Measurements from ENCODE around the gene ADGRB3.

ADGRB3 gene

DNA sequence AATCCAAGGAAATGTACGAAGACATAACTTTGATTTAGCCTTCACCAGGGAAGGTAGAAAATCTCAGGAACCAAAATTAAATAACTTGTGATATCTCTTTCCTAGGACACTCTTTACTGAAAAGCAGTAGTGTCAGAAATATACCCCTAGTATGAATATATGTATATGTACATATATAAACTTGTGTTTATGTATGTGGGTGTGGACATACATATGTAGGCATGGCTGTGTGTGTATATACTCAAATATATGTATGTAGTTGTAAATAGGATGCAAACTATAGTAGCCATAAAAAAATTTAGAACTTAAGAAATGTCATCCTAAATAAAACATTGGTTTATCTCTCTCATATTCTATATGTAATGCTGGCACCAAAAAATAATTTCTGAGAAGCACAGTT is 500.8 kb downstream of the ADGRB3 start:
- no peak for DNase-seq (ENCODE audit: low spot score)

DNA sequence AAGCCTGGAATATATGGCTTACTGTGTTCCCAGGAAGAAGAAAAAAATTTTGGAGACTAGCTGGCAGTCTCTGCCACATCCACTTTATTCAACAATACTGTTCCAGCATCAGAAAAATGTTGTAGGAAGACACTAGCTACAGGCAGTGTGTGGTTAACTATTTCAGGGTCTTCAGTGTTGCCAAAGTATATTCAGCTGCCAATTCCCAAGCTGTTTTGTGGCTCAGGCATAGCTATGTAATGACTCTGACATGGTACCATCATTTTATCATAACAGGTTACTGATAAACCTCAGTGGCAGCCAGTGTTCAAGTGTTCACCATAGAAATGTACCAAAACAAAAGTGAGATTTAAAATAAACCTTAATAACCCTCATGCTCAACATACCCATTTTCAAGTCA is 503.1 kb downstream of the ADGRB3 start:
- DNase-seq (ENCODE audit: low spot score), result no peak

DNA sequence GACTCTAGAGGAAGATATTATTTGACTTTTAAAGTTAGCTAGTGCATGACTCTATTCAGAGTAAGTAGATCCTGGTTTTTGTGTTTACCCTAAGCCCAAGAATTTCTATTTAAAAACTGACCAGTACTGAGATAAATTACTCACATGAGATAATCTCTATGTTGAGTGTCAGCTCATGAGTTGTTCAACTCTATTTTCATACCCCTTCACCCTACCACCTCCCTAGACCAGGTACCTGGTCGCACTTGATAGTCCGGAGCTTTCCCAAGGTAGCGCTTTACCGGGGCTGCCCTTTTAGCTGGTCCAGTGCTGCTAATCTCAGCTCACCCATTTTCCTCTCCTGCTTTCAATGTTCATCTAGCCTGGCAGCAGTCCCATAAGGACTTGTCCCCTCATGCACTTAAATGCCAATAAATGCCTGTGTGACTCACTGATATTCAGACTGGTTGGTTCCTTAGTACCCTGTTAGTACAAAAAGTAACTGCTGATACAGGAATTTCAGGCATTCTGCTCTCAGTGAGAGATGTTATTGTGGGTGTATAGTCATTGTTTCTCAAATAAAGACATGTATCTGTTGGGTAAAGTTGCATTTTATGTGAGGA is 503.9 kb downstream of the ADGRB3 start:
- DNase-seq (ENCODE audit: low spot score), result no peak

DNA sequence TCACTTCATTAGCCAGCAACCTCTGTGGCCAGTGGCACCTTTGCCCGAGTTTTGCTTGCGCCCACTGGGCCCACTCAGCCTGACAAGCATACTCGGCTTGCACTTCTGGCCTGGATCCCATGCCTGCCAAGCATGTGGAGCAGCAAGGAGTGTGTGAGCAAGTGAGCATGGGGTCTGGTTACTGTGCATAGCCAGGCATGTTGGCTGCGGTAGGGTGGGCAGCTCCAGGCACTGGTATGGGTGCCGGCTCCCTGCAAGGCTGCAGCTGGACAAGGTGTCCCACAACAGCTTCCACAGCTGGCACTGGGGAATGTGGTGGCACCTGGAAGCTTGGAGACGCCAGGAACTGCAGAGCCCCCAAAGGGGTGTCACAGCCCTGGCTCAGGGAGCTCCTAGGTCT is 510.0 kb downstream of the ADGRB3 start:
- no peak for DNase-seq (ENCODE audit: low spot score)

DNA sequence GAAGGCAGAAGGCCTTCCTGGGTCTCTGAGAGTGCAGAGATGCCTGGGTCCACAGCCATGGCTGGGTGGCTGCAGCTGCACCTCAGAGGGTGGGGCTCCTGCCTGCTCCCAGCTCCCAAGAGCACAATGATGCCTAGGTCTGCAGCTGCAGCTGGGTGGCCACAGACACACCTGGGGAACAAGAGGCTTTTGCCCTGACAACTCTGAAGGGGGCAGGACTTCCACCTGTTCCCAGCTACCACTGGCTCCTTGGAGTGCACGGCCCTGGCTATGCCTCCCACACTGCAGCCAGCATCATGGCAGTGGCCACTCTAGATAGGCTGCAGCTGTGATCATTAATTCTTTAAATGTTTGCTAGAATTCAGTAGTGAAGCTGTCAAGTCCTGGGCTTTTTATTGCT is 511.3 kb downstream of the ADGRB3 start:
- no peak for DNase-seq (ENCODE audit: low spot score)

DNA sequence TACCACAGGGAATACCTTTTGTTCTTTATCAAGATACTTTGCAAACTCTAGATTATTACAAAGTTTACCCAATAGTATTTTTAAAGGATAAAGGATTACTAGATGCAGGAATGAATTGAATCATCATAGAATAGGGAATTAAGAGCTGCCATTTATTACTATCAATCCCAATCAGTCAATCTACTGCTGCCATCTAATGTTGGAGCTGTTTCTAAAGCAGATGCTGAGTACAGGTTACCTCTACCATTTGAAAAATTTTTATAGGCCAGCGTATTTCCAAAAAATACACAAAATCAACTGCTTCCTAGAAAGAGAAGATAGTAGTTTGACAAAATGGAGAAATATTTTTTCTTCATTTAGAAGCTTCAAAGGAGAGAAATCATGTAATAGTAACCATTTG is 520.4 kb downstream of the ADGRB3 start:
- no peak for DNase-seq (ENCODE audit: low spot score)

DNA sequence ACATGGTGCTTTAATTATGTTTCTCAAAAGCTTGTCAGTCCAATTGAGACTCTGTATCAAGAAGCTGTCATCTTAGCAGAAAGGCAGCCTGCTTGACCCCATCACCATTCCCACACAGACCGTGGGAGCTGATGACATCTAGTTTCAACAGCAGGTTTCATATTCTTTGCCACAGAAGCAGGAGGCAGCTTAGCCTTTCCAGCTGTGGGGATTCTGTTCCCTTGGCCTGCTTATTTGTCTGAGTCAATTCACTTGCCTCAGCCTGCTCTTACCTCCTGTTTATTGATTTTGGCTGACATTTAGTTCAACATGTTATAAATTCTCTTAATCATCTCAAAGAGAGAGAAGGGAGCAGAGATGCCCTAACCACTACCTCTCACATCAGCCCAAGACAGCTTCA is 527.7 kb downstream of the ADGRB3 start:
- no peak for DNase-seq (ENCODE audit: low spot score)

DNA sequence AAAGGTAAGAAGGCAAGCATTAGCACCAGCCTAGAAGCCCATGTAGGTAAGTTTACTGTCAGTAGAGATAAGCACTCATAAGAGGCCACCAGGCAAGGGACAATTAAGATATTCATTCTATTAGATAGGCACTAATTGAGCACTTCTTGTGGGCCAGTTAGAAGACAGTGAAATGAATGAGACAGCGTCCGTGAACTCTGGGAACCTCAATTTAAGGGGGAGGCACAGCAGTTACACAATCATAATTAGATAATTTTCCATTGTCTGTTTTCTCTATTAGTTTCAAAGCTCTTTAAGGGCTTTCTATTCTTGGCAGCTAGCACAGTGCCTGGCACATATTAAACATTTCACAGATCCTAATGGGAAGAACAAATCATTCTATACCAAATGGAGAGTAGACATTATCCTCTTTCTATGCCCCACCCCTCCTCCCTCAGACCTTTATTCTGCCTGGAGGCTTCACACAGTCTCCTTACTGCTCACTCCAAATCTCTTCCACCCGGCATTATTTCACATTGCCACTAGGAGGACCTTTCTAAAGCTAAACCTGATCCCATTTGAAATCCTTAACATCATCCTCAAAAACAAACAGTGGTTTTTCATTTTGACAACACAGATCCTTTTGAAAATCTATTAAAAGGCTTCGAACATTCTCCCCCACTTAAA is 529.6 kb downstream of the ADGRB3 start:
- no peak for DNase-seq (ENCODE audit: low spot score)

DNA sequence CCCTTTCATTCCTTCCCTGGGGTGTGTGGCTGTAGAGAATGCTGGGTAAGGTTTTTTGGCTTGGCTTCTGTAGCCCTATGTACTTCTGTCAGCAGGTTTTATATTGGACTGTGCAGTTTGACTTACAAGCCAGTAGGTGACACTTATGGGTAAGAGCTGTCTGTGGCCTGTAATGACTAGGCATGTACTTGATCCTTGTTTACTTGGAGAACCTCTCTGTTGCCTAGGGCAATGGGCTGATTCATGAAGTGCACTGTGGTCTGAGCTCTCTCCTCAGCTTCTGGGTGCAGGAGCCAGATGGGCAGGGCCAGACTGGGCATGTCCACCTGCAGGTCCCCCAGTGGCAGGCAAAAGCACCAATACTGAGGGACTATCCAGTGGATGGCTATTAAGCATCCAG is 544.6 kb downstream of the ADGRB3 start:
- no peak for DNase-seq (ENCODE audit: low spot score)

DNA sequence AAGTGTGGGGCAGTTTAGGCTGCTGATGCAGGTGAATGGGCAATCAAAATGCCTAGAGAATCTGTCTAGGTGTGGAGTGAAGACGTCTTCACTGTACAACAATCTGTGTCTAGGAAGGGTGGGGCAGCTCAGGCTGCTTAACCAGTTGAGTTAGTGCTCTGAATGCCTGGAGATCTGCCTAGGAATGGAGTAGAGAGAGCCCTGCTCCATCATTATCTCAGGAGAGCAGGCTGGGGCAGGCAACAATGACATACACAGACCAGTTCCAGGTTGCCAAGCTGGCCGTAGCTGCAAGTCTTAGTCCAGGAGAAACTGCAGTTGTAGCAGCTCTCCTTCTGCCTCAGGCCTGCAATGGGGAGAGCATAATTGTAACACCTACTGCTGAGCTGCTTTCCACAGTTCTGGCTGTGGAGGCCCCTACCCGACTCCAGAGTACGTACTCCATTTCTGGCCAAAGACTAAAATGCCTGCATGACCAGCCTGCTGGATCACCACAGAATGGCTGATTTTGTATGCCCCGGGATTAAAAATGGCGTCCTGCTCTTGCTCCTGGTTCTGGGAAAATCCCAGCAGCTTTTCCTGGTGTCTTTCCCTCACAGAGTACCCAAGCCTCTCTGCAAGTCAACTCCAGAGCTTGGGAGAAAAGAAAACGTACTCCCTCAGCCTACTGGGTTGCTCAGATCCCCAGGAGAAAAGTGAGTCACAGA is 545.4 kb downstream of the ADGRB3 start:
- DNase-seq (ENCODE audit: low spot score), result no peak

DNA sequence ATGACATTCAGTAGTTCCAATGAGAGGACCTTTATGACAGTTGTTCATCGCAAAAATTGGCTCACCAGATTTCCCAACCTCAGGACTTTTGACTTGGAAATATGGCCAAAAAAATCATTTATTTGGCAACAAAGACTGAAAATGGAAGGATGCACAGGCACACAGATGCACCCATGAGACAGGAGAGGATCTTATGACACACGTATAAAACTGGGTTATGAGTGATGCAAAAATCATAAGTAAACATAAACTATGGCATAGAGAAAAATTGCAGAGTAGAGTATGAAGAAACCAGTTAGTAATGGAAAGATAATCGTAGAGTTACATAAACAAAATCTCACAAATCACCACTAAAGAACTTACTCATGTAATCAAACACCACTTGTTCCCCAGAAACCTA is 546.9 kb downstream of the ADGRB3 start:
- DNase-seq (ENCODE audit: low spot score), result no peak

DNA sequence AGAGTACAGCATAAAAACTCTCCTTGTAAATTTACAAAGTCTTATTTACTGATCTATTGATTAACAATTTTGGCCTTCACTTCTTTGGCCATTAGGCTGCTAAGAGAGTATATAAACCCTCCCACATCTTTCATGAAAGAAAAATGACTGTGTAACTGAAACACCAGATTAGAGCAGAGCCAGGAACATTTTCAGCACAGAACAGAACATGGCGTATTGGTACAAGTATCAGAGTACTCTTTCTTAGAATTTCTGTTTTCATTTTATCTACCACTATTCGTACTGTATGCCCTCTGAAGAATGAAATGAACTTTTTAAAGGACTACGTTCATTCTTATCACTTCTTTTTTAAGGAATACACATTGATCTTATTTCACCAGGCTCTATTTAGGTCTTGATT is 550.2 kb downstream of the ADGRB3 start:
- no peak for DNase-seq (ENCODE audit: low spot score)

DNA sequence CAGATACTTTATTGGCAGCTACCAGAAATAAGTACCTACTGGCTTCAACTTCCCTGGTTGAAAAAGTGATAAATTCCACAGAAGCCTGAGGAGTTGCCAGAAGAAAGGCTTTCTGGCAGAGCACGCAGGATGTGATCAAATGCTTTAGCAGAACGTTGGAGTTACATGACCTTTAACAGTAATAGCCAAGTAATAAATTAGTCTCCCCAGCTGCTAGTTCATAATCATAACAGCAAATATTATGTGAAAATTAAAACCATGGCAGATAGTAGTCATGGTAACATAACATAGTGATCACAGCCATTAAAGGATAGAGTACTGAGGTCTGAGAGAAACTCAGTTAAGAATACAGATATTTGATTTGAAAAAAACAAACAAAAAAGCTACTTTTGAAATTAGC is 567.7 kb downstream of the ADGRB3 start:
- DNase-seq (ENCODE audit: low spot score), result no peak

DNA sequence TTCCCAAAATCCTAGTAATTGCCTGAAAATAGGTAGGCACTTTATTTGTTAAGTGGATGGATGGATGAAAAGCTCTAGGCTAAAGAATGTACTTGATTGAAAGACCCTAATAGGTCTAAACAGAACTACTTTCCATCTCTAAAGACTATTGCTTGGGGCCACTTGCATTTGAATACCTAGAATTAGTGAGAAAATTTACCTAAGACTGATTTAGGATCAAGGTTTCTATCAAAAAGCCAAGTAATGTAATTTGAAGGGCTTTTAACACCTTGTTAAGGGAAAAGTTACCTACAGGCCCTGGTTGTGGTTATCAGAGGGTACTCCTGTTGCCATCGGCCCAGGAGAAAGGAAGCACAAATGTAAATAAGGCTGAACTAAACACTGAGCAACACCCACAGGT is 581.0 kb downstream of the ADGRB3 start:
- no peak for DNase-seq (ENCODE audit: low spot score)

DNA sequence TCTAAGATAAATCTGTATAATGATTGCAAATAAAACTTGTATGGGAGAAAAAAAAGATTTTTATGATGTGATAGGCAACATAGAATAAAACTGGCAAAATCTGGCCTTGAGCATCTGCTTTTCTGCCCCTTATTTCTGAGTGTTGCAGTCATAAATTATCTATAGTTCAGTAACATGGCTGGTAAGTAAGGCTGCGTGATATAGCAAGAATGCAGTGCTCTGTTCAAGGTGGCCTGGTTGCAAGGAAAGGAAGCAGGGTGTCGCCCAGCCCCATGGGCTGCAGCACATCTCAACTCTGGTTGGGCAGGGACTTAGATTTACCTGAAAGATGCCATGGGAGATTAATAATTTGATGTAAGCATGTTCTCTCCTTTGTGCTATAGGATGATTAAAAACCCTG is 582.3 kb downstream of the ADGRB3 start:
- no peak for DNase-seq (ENCODE audit: low spot score)

DNA sequence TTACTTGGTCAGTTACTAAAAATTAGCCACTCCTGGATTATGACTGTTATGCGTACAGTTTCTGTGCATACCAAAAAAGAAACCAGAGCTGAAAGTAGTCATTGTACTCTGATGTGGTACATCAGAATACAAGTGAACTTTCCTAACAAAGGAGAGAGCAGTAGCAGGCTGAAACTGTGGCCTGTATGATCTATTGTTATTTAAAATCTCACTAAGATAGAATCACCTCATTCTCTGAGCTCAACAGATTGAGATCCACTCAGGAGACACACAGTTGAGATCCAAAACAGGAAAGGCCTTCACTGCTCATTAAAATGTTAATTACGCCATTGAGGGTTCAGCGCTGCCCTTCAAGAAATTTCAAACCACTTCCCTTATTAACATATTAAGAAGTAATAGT is 585.3 kb downstream of the ADGRB3 start:
- no peak for DNase-seq (ENCODE audit: low spot score)

DNA sequence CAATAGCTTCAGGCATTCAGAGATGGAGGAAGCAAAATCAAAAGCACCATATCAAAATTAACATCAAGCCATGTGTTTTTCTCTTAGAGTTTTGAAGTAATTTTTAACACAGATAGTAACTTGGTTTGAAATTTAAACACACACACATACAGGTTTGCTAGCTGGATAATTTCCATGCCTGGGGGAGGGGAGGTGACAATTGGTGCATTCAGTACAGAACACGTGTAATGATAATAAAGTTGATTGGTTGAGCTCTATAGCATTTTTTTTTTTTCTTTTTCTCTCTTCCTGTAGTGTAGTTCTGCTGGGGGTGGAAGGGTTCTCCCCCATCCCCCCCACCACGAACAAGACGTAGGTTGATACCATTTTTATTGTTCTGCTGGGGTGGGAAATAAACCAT is 596.9 kb downstream of the ADGRB3 start:
- DNase-seq (ENCODE audit: low spot score), result no peak

DNA sequence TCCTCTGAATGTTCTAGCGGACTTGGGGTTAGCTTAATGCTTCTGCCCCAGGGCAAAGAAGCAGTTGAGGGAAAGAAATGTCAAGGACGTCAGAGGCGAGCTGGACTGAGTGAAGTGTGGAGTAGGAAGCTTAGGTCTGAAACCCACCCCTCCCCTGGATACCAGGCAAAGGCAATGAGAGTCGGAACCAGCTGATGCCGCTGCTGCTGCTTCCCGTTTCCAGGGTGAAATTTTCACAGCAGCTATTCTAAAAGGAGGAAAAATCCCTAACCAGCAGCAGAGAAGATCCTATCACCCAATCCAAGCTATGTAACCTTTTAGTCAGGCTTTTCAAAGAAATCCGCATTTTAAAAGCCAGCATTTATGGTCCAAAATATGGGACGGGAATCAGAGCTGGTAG is 597.4 kb downstream of the ADGRB3 start:
- DNase-seq (ENCODE audit: low spot score), result no peak

DNA sequence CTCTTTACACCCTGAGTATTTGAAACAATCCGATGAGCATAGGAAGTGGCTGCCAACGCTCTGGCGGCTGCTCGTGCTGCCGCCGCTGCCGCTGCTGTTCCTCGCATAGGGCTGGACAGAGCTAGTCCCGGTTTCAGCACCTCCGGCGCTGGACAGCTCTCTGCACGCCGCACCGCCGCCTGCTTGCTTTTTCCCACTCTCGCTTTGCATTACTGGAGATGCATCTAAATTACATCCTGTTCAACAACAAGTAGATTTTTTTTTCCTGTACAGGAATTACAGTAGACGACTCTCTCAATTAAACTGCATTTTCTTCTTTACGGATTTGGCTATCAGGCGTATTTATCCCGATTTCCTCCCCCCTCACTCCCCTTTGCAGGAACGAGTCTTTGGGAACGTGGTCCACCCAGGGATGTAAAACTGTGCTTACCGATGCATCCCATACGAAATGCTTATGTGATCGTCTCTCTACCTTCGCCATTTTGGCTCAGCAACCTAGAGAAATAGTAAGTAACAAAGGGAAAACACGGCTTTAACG is 597.9 kb downstream of the ADGRB3 start:
- peak; percentile 57 for DNase-seq (ENCODE audit: low spot score)

DNA sequence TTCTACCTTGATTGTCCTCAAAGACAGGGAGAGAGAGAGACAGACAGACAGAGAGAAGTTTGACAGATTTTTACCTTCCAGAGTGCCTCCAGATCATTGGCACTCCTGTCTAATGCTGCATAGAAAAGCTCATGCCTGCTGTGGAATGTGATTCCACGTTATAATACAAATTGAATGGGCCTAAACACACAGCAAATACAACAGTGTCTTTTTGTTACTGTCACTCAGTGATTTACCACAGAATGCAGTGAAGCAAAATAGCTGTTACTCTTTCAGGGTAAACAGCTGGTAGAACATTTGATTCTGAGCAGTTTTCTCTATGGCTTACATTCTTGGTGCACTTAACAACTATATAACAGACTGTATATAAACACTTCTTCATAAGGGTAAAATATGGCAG is 603.0 kb downstream of the ADGRB3 start:
- DNase-seq (ENCODE audit: low spot score), result no peak

DNA sequence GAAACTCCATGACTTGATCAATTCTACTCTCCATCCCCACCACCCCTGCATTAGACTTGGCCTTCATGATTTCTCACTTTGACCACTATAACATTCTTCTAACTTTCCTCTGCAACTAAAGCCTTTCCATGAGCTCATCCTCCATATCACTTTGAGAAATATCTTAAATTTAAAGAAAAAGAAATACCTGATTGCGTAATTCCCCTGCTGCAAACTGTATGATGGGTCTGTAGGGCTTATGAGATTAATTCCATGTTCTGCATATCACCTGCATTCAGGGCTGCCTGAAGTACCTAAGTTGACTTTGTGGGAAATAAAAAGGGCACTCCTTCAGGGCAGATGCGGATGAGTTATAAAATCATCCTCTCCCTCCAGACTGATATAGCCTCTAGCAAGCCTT is 611.9 kb downstream of the ADGRB3 start:
- no peak for DNase-seq (ENCODE audit: low spot score)

DNA sequence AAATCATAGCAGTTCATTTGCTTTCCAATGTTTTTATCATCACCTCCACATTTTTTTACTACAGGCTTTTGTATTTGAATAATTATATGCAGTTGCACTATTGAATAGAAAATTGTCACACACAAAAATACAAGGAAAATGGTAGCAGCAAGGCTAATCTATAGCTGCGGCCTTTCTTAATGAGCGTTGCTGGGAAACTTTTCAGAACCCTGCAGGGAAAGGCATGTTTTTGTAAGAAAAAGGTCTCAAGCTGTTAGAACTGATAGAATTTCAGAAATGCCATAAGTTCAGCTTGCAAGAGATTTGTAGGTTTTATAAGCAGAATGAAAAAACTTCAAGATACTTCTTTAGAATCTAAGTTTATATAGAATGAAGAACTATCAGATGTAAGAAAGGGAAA is 625.9 kb downstream of the ADGRB3 start:
- no peak for DNase-seq (ENCODE audit: low spot score)

DNA sequence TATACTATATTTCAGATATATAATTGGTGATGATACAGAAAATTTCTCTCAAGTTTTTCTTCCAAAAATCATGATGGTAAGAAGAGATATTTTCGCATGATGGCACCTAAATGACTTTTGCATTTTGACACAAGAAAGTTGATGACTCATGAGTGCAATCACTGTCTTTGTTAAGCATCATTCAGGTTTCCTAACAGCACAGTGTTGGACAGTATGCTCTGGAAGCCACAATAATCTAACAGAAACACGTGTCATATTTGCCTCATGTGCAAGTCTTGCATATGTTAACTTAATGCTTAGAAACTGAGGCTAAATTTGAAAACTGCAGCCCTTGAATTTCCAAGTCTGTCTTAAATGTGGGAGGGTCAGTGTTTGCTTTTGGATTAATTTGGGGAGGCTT is 628.2 kb downstream of the ADGRB3 start:
- no peak for DNase-seq (ENCODE audit: low spot score)

DNA sequence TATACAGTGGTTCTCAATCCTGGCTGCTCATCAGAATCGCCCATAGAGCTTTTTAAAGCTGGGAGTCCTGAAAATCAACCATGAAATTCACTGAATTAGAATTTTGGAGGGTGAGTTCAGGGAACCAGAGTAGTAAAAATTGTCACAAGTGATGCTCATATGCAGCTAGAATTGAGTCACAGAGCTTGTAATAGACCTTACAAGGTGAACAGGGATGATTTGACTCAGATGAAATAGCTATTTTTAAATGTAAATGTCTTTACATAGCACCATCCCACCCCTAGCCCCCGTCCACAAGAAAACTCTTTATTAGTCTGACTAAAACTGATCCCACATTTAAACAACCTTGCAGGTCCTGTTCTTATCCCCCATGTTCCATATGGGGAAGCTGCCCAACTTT is 630.0 kb downstream of the ADGRB3 start:
- DNase-seq (ENCODE audit: low spot score), result no peak

All from LoVo (cell line).